SK-MEL-5 (cell line): ENCODE results near the gene CDV3. TPM values are rescaled to one million over a fixed set of nuclear protein-coding genes. Genes with fewer than 3 reads are reported as not detected.

Source experiments
- small RNA-seq, 2 experiments: library from RNA; depleted of rRNA; stranded (forward); fragments of <200 nt; gene quantifications; one replicate each; pipeline ENCODE3, GENCODE V24; 2014
- total RNA-seq: library from RNA; depleted of rRNA; stranded (reverse); fragments of >200 nt; shearing (Covaris generic); gene quantifications from 2 replicates; pipeline ENCODE4 v1.2.3, GENCODE V29; 2014; rRNA removed

Gene CDV3
- total RNA-seq, 1 experiment from 2014 or later, result 131 TPM

Small RNAs within 50 kb of the gene (small RNA-seq; reads per million reads assigned to genes)
- gene AC022296.2 (0 reads per million in 2 experiments), gene RF00438 (0 reads per million in 2 experiments)

Other genes starting within 250 kb of the CDV3 start
- 0.40 TPM in 1 of 2 replicates, not detected in the other for gene BFSP2, start 173.6 kb upstream of the CDV3 start, total RNA-seq
- 66.9 TPM in 2 replicates for gene TOPBP1, start 88.3 kb downstream of the CDV3 start, total RNA-seq
- 0.34 and 0.59 TPM in 2 replicates for gene TF, start 172.7 kb downstream of the CDV3 start, total RNA-seq
- 93.5 and 95.4 TPM in 2 replicates for gene SRPRB, start 232.1 kb downstream of the CDV3 start, total RNA-seq